ENCODE results near the gene PLXNA4. TPM values are rescaled to one million over a fixed set of nuclear protein-coding genes. Genes with fewer than 3 reads are reported as not detected.

The PLXNA4 gene
- total and polyA plus RNA-seq, 9 of the 15 experiments (the other 6 are each of a cell fraction or from before 2014, with no cell fraction given), result under 0.01 to 0.09 TPM; not detected in 7

DNA sequence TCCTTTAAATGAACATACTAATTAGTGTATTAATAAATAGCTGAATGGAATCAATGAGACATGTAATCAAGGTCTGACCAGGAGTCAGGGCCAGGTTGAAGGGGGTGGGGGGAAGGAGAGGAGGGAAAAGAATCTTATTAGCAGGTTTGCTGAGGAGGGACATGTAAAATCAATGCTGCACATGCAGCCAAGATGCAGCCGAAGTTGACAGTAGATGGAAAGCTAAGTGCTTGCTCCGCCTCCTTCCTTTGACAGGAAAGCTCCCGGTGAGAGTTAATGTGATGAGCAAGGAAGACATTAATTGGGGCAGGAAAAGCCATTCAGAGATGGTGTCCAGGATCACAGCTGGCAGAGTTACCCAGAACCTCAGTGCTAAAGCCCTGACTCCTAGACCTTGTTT lies 24.4 kb downstream of the PLXNA4 start:
- no peak overlapping the region for H3K27ac ChIP-seq (ENCODE audit: extremely low read depth, low read depth, low read length)
- H3K9me3 ChIP-seq (replicated peaks; ENCODE audit: control insufficient read depth, insufficient read depth, low read depth, low read length), result no peaks in the 10 kb centered on the region
- no peaks in the 10 kb centered on the region for H3K79me2 ChIP-seq (ENCODE audit: control insufficient read depth, insufficient read depth, low read length)
- H3K27me3 ChIP-seq (ENCODE audit: control insufficient read depth in 2 of 2, insufficient read depth in 2 of 2, low read length in 2 of 2), result no peaks in the 10 kb centered on the region
- H3K36me3 ChIP-seq (ENCODE audit: control insufficient read depth, insufficient read depth, low read length), result no peaks in the 10 kb centered on the region
- no peak overlapping the region for H3K4me2 ChIP-seq (ENCODE audit: insufficient read depth, low read length)
- BruUV-seq (replicated peaks), result no TSS peak
- no peak for TF ChIP-seq NCOR1 (IDR thresholded peaks at IDR 0.05)
- no peak for TF ChIP-seq ZNF75A (CRISPR knock-in tag; IDR thresholded peaks at IDR 0.05)
- no peak for TF ChIP-seq MTA3 (IDR thresholded peaks at IDR 0.05; ENCODE audit: borderline replicate concordance)
- H3K9ac ChIP-seq (ENCODE audit: insufficient read depth in 1 of 2, low read depth in 2 of 2, low read length in 2 of 2), result no peak overlapping the region
- H3K4me3 ChIP-seq, result no peak overlapping the region
- intact Hi-C loops (cut with micrococcal nuclease), result no loop called here
- WGBS (ENCODE audit: insufficient coverage, low coverage, missing lambda C conversion rate), result 0% methylated on average over 3 of the region's 3 CpGs
- no peak for DNase-seq (ENCODE audit: extremely low read depth in 1 of 4, low spot score in 3 of 4)
- ATAC-seq, result no peak
- H3K9me1 ChIP-seq (ENCODE audit: control insufficient read depth, insufficient read depth, low read length), result no peaks in the 10 kb centered on the region
- in situ Hi-C loops (cut with MboI), result no loop called here
- ChIA-PET CTCF (ENCODE audit: low intra/inter-chr PET ratio) (no interaction called here), POLR2A (no interaction called here)
- no peaks in the 10 kb centered on the region for H4K20me1 ChIP-seq (replicated peaks; ENCODE audit: control insufficient read depth, insufficient read depth, low read length)
- FAIRE-seq, result no peak
- no peak overlapping the region for H2AFZ ChIP-seq (ENCODE audit: low read depth, low read length)
- no peaks in the 10 kb centered on the region for H3K4me1 ChIP-seq (replicated peaks in 1 of 2; ENCODE audit: control insufficient read depth in 2 of 2, insufficient read depth in 2 of 2, low read length in 2 of 2)

DNA sequence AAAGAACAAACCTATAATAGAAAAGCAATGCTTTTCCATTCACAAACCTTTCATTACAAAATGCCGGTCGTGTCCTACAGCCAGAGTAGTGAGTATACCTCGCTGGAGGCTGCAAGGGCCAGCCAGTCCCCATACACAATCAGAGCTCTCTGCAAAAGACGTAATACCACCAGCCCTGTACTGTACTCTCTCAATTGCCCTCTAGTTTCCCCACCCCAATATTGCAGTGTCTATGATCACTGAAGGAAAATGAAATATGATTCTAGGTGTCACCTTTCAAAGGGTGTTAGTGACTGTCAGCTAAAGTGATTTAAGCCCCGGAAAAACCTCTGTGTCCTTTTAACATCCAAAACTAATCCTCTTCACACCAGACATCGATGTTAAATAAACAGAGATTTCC lies 24.8 kb downstream of the PLXNA4 start:
- H3K4me3 ChIP-seq, result no peak overlapping the region
- no peak for ATAC-seq
- no peaks in the 10 kb centered on the region for H3K27me3 ChIP-seq (ENCODE audit: control insufficient read depth in 2 of 2, insufficient read depth in 2 of 2, low read length in 2 of 2)
- POLR2A ChIA-PET, result no interaction called here
- BruUV-seq (replicated peaks), result no TSS peak
- no peak for DNase-seq (ENCODE audit: extremely low read depth in 1 of 4, low spot score in 3 of 4)
- H2AFZ ChIP-seq (ENCODE audit: low read depth, low read length), result no peak overlapping the region
- no peak for FAIRE-seq
- TF ChIP-seq ZNF274 (IDR thresholded peaks at IDR 0.05; ENCODE audit: borderline replicate concordance, low read depth, low read length) (no peak), YBX1 (IDR thresholded peaks at IDR 0.05) (no peak), PTRF (tag; IDR thresholded peaks at IDR 0.05) (no peak), SREBF1 (IDR thresholded peaks at IDR 0.05; ENCODE audit: borderline replicate concordance, low read depth, low read length) (no peak), PYGO2 (tag; IDR thresholded peaks at IDR 0.05) (no peak), BRD4 (IDR thresholded peaks at IDR 0.05) (no peak)
- no peak overlapping the region for H3K27ac ChIP-seq (ENCODE audit: extremely low read depth, low read depth, low read length)
- no peak overlapping the region for H3K4me2 ChIP-seq (ENCODE audit: insufficient read depth, low read length)
- intact Hi-C loops (cut with micrococcal nuclease), result no loop called here
- no peaks in the 10 kb centered on the region for H3K9me3 ChIP-seq (replicated peaks; ENCODE audit: control insufficient read depth, insufficient read depth, low read depth, low read length)
- no peak overlapping the region for H3K9ac ChIP-seq (ENCODE audit: insufficient read depth in 1 of 2, low read depth in 2 of 2, low read length in 2 of 2)
- no peaks in the 10 kb centered on the region for H3K4me1 ChIP-seq (replicated peaks in 1 of 2; ENCODE audit: control insufficient read depth in 2 of 2, insufficient read depth in 2 of 2, low read length in 2 of 2)
- no peaks in the 10 kb centered on the region for H3K79me2 ChIP-seq (ENCODE audit: control insufficient read depth, insufficient read depth, low read length)
- in situ Hi-C loops (cut with MboI), result no loop called here
- CTCF ChIA-PET (ENCODE audit: low intra/inter-chr PET ratio), result no interaction called here
- 2% methylated on average over 6 of the region's 6 CpGs for WGBS (ENCODE audit: insufficient coverage, low coverage, missing lambda C conversion rate)
- H3K9me1 ChIP-seq (ENCODE audit: control insufficient read depth, insufficient read depth, low read length), result no peaks in the 10 kb centered on the region
- H4K20me1 ChIP-seq (replicated peaks; ENCODE audit: control insufficient read depth, insufficient read depth, low read length), result no peaks in the 10 kb centered on the region
- no peaks in the 10 kb centered on the region for H3K36me3 ChIP-seq (ENCODE audit: control insufficient read depth, insufficient read depth, low read length)
